Hematopoietic multipotent progenitor cell treated with erythropoietin and hydrocortisone succinate and interleukin-3 and kit ligand, for 4 days (in vitro differentiated cells): ENCODE results near the gene GNG13.
A peak's percentile ranks its signal among the peaks of the same experiment; 100 is the strongest.

Experiments
- DNase-seq: peaks from one replicate; pipeline ENCODE4 v3.0.0-alpha.2; 2015

GNG13 gene

GRCh38 chr16:793414-793813 is 7.1 kb downstream of the GNG13 start:
- DNase-seq: no peak

GRCh38 chr16:792221-792995 is 8.1 kb downstream of the GNG13 start:
- DNase-seq: no peak

- DNase-seq: no peak
Measured at GRCh38 chr16:791131-791530, 9.4 kb downstream of the GNG13 start.

GRCh38 chr16:790086-790485 is 10.4 kb downstream of the GNG13 start:
- DNase-seq: no peak

GRCh38 chr16:789191-789850 is 11.2 kb downstream of the GNG13 start:
- DNase-seq: no peak

GRCh38 chr16:788399-789126 is 12.0 kb downstream of the GNG13 start, which contains the start of gene CHTF18:
TSS of gene CHTF18 (plus strand) at chr16:788620. CDS start at chr16:788685, 65 bp downstream.
- DNase-seq: peak; percentile 96

- peak; percentile 54 for DNase-seq
Measured at GRCh38 chr16:787978-788398, 12.5 kb downstream of the GNG13 start, which contains the start of gene RPUSD1. TSS of gene RPUSD1 (minus strand) at chr16:788381. CDS start at chr16:787737, 644 bp downstream.

GRCh38 chr16:787321-787966 is 13.1 kb downstream of the GNG13 start:
- no peak for DNase-seq

GRCh38 chr16:785563-786535 is 14.7 kb downstream of the GNG13 start:
- peak; percentile 78 for DNase-seq

GRCh38 chr16:784431-784830 is 16.1 kb downstream of the GNG13 start:
- DNase-seq: no peak

GRCh38 chr16:783404-784161 is 17.0 kb downstream of the GNG13 start:
- no peak for DNase-seq

GRCh38 chr16:782766-783403 is 17.6 kb downstream of the GNG13 start:
- no peak for DNase-seq

- DNase-seq: no peak
Measured at GRCh38 chr16:782258-782657, 18.3 kb downstream of the GNG13 start.

GRCh38 chr16:781346-782010 is 19.1 kb downstream of the GNG13 start:
- DNase-seq: no peak

- no peak for DNase-seq
Measured at GRCh38 chr16:780296-780695, 20.2 kb downstream of the GNG13 start.

GRCh38 chr16:779561-779960 is 21.0 kb downstream of the GNG13 start:
- no peak for DNase-seq

- no peak for DNase-seq
Measured at GRCh38 chr16:778909-779527, 21.5 kb downstream of the GNG13 start.

GRCh38 chr16:778447-778846 is 22.1 kb downstream of the GNG13 start:
- DNase-seq: no peak

GRCh38 chr16:777826-778225 is 22.7 kb downstream of the GNG13 start:
- no peak for DNase-seq
